WTC11 (cell line): ENCODE data around the gene MACROD2.

Experiments
- EMX1 ChIP-seq: fragments of 250-450 bp; sonication (Bioruptor Pico); IDR thresholded peaks from 2 replicates; pipeline ENCODE4 v1.8.0; 2021; ENCODE audit warnings: mild to moderate bottlenecking
- NR2C2 ChIP-seq: sonication (generic); formaldehyde crosslinking; IDR thresholded peaks from 2 replicates; pipeline ENCODE4 v1.8.0; 2022; ENCODE audit warnings: mild to moderate bottlenecking, missing genetic modification reagents
- OVOL2 ChIP-seq: fragments of 250-450 bp; sonication (Bioruptor Pico); IDR thresholded peaks from 2 replicates; pipeline ENCODE4 v1.9.0; 2021; ENCODE audit warnings: mild to moderate bottlenecking, borderline replicate concordance
- SMAD3 ChIP-seq: sonication (generic); formaldehyde crosslinking; IDR thresholded peaks from 2 replicates; pipeline ENCODE4 v1.8.0; 2022; ENCODE audit warnings: missing genetic modification reagents, mild to moderate bottlenecking, borderline replicate concordance
- TP53 ChIP-seq: sonication (generic); formaldehyde crosslinking; IDR thresholded peaks from 2 replicates; pipeline ENCODE4 v1.8.1; 2023; ENCODE audit warnings: mild to moderate bottlenecking, missing genetic modification reagents
- USF2 ChIP-seq: sonication (generic); formaldehyde crosslinking; IDR thresholded peaks from 2 replicates; pipeline ENCODE4 v1.8.1; 2023; ENCODE audit warnings: mild to moderate bottlenecking, missing genetic modification reagents, moderate library complexity
- TF ChIP-seq, protein P1 (sequence below): fragments of 200-600 bp; IDR thresholded peaks from 2 replicates; pipeline ENCODE4 v1.8.0; 2022; ENCODE audit warnings: antibody characterized with exemption

DNA sequence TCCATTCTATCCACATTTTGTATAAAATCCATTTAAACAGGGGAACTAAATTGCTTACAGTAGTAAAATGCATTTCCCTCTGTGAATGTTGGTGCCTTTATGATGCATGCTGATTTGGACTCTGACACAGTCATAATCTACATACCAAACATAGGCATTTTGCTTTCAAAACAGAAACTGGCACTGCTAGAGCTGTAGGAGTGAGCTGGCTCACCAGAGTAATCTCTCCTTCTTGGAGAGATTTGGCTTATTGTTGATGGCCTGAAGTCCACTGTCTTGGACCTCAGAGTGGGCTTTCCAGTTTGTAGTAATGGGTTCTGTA, 705.3 kb downstream of the MACROD2 start:
- TF ChIP-seq, protein P1, sequence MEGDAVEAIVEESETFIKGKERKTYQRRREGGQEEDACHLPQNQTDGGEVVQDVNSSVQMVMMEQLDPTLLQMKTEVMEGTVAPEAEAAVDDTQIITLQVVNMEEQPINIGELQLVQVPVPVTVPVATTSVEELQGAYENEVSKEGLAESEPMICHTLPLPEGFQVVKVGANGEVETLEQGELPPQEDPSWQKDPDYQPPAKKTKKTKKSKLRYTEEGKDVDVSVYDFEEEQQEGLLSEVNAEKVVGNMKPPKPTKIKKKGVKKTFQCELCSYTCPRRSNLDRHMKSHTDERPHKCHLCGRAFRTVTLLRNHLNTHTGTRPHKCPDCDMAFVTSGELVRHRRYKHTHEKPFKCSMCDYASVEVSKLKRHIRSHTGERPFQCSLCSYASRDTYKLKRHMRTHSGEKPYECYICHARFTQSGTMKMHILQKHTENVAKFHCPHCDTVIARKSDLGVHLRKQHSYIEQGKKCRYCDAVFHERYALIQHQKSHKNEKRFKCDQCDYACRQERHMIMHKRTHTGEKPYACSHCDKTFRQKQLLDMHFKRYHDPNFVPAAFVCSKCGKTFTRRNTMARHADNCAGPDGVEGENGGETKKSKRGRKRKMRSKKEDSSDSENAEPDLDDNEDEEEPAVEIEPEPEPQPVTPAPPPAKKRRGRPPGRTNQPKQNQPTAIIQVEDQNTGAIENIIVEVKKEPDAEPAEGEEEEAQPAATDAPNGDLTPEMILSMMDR, result no peak
- TF ChIP-seq EMX1 (no peak), USF2 (no peak), SMAD3 (CRISPR knock-in tag) (no peak), OVOL2 (no peak), NR2C2 (CRISPR knock-in tag) (no peak), TP53 (no peak)
